GM13977 (cell line): ENCODE data around the gene CPNE5.

Experiments used
- DNase-seq: peaks from one replicate; pipeline ENCODE4 v3.0.0; 2012; ENCODE audit warnings: low spot score
- in situ Hi-C: fragments of 300-500 bp; cut with MboI; formaldehyde crosslinking; loops from one replicate; pipeline ENCODE4 v1.12.0; 2022; ENCODE audit warnings: low sequenced_read_pairs, low pct_unique_long_range_greater_than_20kb, mixed read lengths, inconsistent platforms; ENCODE audit not compliant: unreplicated experiment
- TF ChIP-seq, protein P1 (sequence below): IDR thresholded peaks from 2 replicates; pipeline ENCODE4 v1.5.1; 2012; ENCODE audit warnings: mild to moderate bottlenecking, control low read depth; ENCODE audit not compliant: insufficient read depth; ENCODE audit errors: extremely low read depth, missing control alignments

Gene CPNE5

DNA sequence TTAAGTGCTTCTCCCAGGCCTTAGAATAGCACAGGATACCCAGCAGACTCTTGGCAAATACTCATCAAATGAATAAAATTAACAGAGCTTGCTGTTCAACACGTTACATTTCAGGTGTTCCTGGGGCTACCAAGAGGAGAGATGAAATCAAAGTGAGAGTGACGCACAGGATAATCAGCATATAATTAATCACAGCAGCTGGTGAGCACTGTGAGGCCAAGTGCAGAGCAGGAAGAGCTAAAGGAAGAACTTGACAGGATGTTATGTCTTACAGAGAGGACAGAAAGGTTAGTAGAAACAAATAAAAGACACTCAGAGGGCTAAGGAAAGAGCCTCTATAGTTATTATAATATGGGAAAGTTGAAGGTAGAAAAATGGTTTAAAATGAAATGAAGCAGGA is 26.6 kb upstream of the CPNE5 start:
- DNase-seq, result no peak
- TF ChIP-seq, protein P1, sequence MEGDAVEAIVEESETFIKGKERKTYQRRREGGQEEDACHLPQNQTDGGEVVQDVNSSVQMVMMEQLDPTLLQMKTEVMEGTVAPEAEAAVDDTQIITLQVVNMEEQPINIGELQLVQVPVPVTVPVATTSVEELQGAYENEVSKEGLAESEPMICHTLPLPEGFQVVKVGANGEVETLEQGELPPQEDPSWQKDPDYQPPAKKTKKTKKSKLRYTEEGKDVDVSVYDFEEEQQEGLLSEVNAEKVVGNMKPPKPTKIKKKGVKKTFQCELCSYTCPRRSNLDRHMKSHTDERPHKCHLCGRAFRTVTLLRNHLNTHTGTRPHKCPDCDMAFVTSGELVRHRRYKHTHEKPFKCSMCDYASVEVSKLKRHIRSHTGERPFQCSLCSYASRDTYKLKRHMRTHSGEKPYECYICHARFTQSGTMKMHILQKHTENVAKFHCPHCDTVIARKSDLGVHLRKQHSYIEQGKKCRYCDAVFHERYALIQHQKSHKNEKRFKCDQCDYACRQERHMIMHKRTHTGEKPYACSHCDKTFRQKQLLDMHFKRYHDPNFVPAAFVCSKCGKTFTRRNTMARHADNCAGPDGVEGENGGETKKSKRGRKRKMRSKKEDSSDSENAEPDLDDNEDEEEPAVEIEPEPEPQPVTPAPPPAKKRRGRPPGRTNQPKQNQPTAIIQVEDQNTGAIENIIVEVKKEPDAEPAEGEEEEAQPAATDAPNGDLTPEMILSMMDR, result no peak
- in situ Hi-C loops, result no loop called here

DNA sequence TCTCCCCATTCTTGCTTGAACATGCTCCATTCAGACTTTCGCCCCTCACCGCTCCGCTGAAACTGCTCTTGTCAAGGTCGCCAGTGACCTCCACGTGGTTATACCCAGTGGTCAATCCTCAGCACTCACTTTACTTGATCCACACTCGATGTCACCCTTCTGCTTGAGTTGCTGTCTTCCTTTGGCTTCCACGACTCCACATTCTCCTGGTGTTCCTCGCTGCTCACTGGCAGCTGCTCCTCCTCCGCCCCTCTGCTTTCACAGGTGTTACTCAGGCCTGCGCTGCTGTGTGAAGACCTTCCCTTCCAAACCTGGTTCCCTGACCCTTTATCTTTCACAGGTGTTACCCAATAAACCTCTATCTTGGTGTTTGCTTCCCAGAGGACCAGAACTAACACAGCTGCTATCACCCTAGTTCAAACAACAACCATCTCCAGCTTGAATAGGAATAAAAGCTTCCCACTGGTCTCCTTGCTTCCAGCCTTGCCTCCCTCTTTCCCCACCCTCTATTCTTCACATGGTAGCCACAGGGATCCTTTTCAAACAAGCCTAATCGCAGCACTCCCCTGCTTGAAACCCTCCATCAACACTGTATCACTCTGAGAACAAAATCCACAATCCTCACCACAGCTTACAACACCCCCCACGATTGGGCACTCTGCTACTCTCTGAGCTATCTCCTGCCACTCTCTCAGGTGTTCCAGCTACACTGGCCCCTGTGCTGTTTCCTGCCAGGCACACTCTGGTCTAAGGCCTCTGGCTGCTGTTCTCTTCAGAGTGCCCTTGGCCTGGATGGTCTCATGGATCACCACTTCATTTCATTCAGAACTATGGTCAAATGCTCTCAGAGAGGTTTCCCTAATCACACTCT is 24.7 kb upstream of the CPNE5 start:
- no peak for DNase-seq
- in situ Hi-C loops, result no loop called here
- TF ChIP-seq, protein P1, result no peak

DNA sequence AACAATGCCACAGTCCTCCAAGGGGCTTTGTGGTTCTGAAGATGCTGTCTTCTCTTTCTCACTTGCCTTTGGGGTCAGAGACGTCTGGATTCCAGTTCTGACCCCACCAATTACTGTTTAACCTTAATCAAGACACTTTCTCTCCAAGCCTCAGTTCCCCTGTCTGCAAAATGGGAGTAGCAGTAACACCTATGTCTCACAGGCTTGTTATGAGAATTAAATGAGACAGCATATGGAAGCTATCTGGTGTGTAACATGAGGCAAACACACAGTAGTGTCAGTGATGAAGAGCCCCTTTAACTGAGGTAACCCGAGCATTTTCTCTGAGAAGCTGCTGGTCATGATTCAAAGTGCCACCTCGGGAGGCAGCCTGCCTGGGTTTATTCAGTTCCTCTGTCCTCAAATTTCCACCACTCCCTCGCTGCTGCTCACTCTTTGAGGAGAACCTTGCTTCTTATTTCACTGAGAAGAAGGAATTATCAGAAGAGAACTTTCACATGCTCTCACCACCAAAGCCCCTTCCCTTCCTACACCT is 23.7 kb upstream of the CPNE5 start:
- no peak for DNase-seq
- TF ChIP-seq, protein P1, result no peak
- in situ Hi-C loops, result no loop called here

DNA sequence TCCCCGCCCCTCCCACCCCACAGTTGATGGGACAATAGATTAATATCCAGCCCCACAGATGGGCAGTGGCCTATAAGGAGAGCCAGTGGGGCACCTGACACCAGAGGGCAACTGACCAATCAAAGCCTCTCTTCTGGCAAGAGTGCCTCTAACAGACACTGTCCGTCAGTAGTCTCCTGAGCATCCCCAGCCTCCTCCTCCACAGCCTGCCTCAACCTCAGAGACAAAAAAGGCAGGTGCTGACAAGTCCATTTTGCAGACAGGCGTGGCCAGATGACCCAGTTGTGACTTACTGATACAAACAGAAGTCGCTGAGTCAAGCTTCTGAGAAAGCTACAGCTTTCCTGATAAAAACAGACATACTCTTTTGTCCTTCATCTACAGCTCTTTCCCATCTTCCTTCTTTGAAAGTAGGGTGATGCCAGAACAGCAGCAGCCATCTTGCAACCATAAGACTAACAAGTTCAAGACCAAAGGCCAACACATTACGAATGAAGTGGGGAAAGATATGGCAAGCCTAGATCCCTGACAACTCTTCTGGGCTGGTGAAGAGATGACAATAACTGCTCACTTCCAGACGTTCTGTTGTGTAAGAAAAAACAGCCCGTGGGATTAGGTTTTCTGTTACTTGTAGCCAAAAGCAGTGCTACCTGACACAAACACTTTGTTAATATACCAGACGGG is 23.1 kb upstream of the CPNE5 start:
- TF ChIP-seq, protein P1, result no peak
- in situ Hi-C loops, result no loop called here
- DNase-seq, result no peak

DNA sequence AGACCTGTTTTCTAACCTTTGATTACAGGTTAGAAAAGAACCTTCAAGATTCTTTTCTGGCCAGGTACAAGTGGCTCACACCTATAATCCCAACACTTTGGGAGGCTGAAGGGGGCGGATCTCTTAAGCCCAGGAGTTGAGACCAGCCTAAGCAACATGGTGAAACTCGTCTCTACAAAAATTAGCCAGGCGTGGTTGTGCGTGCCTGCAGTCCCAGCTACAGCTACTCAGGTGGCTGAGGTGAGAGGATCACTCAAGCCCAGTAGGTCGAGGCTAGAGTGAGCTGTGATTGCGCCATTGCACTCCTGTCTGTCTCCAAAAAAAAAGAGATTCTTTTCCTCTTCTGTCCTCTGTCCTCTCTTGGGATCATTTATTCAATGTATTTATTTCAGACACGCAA is 20.9 kb upstream of the CPNE5 start:
- in situ Hi-C loops, result no loop called here
- no peak for DNase-seq
- TF ChIP-seq, protein P1, result no peak

DNA sequence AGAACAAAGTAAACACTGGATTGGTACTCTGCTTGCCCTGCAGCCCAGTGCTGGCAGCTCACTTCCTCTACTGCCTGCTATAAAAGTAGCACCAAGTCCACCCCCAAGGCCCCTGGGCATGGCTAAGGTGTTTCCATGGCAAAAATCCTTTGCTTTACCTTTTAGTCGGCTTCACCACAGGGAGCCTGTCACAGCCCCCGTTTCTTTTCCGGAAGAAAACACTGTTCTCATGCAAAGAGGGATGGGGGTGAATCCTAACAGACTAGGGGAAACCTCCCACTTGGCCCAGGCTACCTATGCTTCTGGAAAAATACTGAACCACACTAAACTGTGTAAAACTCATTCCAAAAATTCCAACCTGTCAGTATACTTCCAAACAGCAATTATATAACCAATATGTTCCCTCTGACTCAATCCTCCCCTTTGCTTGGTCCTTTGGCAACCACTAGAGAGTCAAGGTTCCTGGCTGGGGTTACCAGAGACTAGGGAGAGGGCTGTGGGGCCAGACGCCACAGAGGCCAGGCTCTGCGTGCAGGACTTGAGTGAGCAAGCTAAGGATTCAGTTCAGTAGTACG is 19.2 kb upstream of the CPNE5 start:
- in situ Hi-C loops, result no loop called here
- no peak for DNase-seq
- TF ChIP-seq, protein P1, result no peak
